Neural cell (in vitro differentiated cells): ENCODE results near the gene N4BP3. TPM values are rescaled to one million over a fixed set of nuclear protein-coding genes. Genes with fewer than 3 reads are reported as not detected.

Source experiments
- H2AFZ ChIP-seq: fragments of 200-600, 300-800 bp; sonication (generic), shearing (Covaris generic); 2 replicates; pipeline ENCODE4 v1.6.0; 2014; ENCODE audit warnings: low read depth, mild to moderate bottlenecking, antibody characterized with exemption, low read length, moderate library complexity
- H3F3A ChIP-seq: fragments of 200-600 bp; shearing (Covaris generic); 2 replicates; pipeline ENCODE4 v1.6.1; 2016; ENCODE audit warnings: mild to moderate bottlenecking, moderate library complexity, mixed read lengths, antibody characterized with exemption, low read length; ENCODE audit not compliant: insufficient read depth, poor library complexity, severe bottlenecking
- H3K27ac ChIP-seq: fragments of 200-600, 300-800 bp; sonication (generic), shearing (Covaris generic); 2 replicates; pipeline ENCODE4 v1.5.1; 2014; ENCODE audit warnings: mild to moderate bottlenecking, low read length, moderate library complexity
- H3K27me3 ChIP-seq: fragments of 300-800, 200-600 bp; sonication (generic), shearing (Covaris generic); 2 replicates; pipeline ENCODE4 v1.6.0; 2014; ENCODE audit warnings: mild to moderate bottlenecking, low read depth, low read length, moderate library complexity; ENCODE audit not compliant: insufficient read depth
- H3K36me3 ChIP-seq: fragments of 300-800, 200-600 bp; sonication (generic), shearing (Covaris generic); 2 replicates; pipeline ENCODE4 v1.5.1; 2014; ENCODE audit warnings: mild to moderate bottlenecking, antibody characterized with exemption, low read length, moderate library complexity; ENCODE audit not compliant: insufficient read depth
- H3K4me2 ChIP-seq: fragments of 300-800, 200-600 bp; sonication (generic), shearing (Covaris generic); 2 replicates; pipeline ENCODE4 v1.6.0; 2014; ENCODE audit warnings: mild to moderate bottlenecking, low read length
- H3K4me3 ChIP-seq: fragments of 300-800, 200-600 bp; sonication (generic), shearing (Covaris generic); 2 replicates; pipeline ENCODE4 v1.5.1; 2014; ENCODE audit warnings: mild to moderate bottlenecking, low read length, moderate library complexity
- H3K79me2 ChIP-seq: fragments of 200-600 bp; shearing (Covaris generic); replicated peaks from 2 replicates; pipeline ENCODE4 v1.6.0; 2014; ENCODE audit warnings: mild to moderate bottlenecking, low read length, moderate library complexity; ENCODE audit not compliant: insufficient read depth
- H3K9ac ChIP-seq: fragments of 300-800, 200-600 bp; sonication (generic), shearing (Covaris generic); 2 replicates; pipeline ENCODE4 v1.6.1; 2016; ENCODE audit warnings: mild to moderate bottlenecking, low read length, mixed read lengths
- H3K9me2 ChIP-seq: fragments of 200-600 bp; shearing (Covaris generic); 2 replicates; pipeline ENCODE4 v1.6.1; 2016; ENCODE audit warnings: mild to moderate bottlenecking, low read length, mixed read lengths; ENCODE audit not compliant: insufficient read depth
- H3K9me3 ChIP-seq: fragments of 200-600, 300-800 bp; sonication (generic), shearing (Covaris generic); 2 replicates; pipeline ENCODE4 v1.6.1; 2016; ENCODE audit warnings: mild to moderate bottlenecking, mixed run types, low read length, moderate library complexity, mixed read lengths
- H4K20me1 ChIP-seq: fragments of 200-600 bp; shearing (Covaris generic); 2 replicates; pipeline ENCODE4 v1.6.1; 2016; ENCODE audit warnings: mild to moderate bottlenecking, mixed run types; ENCODE audit not compliant: insufficient read depth
- EP300 ChIP-seq: fragments of 450-650 bp; conservative IDR thresholded peaks from 2 replicates; pipeline ENCODE4 v1.6.1; 2014; ENCODE audit warnings: antibody characterized with exemption, mild to moderate bottlenecking, moderate library complexity; ENCODE audit not compliant: poor library complexity, severe bottlenecking
- EZH2 ChIP-seq: fragments of 200-600, 300-800 bp; shearing (Covaris generic), sonication (generic); IDR thresholded peaks from 2 replicates; pipeline ENCODE4 v1.6.1; 2014; ENCODE audit warnings: antibody characterized with exemption, low read length, borderline replicate concordance, mild to moderate bottlenecking; ENCODE audit not compliant: insufficient read depth, poor library complexity, severe bottlenecking
- MXI1 ChIP-seq: fragments of 450-650 bp; conservative IDR thresholded peaks from 2 replicates; pipeline ENCODE4 v1.6.1; 2014; ENCODE audit warnings: antibody characterized with exemption, mild to moderate bottlenecking; ENCODE audit not compliant: poor library complexity, severe bottlenecking
- POLR2AphosphoS5 ChIP-seq: IDR thresholded peaks from 2 replicates; pipeline ENCODE4 v1.6.1; 2012
- RAD21 ChIP-seq: fragments of 450-650 bp; conservative IDR thresholded peaks from 2 replicates; pipeline ENCODE4 v1.6.1; 2014; ENCODE audit warnings: antibody characterized with exemption, mild to moderate bottlenecking, moderate library complexity
- SMC3 ChIP-seq: fragments of 450-650 bp; conservative IDR thresholded peaks from 2 replicates; pipeline ENCODE4 v1.6.1; 2014; ENCODE audit warnings: antibody characterized with exemption, mild to moderate bottlenecking, moderate library complexity; ENCODE audit not compliant: poor library complexity
- TAF1 ChIP-seq: IDR thresholded peaks from 2 replicates; pipeline ENCODE4 v1.6.1; 2012; ENCODE audit warnings: low read depth
- polyA plus RNA-seq: library from polyadenylated mRNA; depleted of rRNA; stranded (reverse); fragments of >200 nt; gene quantifications from 2 replicates; pipeline ENCODE4 v1.2.3, GENCODE V29; 2014
- TF ChIP-seq, protein P1 (sequence below): IDR thresholded peaks from 2 replicates; pipeline ENCODE4 v1.6.1; 2012; ENCODE audit warnings: borderline replicate concordance
- TF ChIP-seq, protein P2 (sequence below): fragments of 450-650 bp; IDR thresholded peaks from 2 replicates; pipeline ENCODE4 v1.5.1; 2014; ENCODE audit warnings: antibody characterized with exemption, mild to moderate bottlenecking, moderate library complexity; ENCODE audit not compliant: poor library complexity, severe bottlenecking

Gene N4BP3
- polyA plus RNA-seq, 1 donor from 2014 or later, result 4.6 TPM

DNA sequence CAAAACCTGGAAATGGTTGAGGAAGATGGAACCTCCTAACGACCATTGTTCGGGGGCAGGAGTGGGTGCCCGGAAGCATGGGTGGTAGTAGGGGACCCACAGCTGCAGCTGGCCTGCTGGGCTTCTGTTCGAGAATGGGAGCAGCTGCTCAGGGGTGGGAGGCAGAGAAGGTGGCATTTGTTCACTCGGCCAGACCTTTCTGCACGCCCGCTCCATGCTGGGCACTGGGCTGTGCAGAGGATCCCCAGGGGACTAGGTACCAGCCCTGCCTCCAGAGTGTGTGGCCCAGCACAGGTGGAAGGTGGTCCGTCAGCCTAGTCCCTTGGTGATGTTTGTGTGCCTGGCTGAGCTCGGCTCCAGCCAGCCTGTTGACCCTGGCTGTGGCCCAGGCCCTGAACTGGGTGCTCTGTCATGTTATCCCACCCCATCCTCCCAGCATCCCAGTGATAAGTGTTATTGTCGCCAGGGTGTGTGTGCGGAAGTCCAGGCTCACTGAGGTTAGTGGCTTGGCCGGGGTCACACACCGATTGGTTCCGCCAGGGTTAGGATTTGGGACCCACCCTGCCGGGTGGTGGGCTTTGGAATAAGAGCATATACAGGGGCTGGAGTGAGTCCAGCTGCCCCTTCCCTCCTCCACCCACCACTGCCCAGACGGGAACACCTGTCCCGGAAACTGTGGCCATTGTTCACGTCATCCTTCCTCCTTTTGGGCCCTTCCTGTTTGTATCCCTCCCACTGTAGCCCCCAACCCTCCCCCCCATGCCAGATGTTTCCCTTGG is 4.8 kb downstream of the N4BP3 start:
- Histone ChIP-seq H3K36me3 (no peaks in the 10 kb centered on the region), H3K27ac (no peak overlapping the region), H3K9me2 (no peaks in the 10 kb centered on the region), H3K9me3 (no peaks in the 10 kb centered on the region), H3K79me2 (no peaks in the 10 kb centered on the region), H3F3A (no peaks in the 10 kb centered on the region), H3K27me3 (no peaks in the 10 kb centered on the region), H3K9ac (no peak overlapping the region), H3K4me3 (no peak overlapping the region), H3K4me2 (no peak overlapping the region), H2AFZ (no peak overlapping the region), H4K20me1 (no peaks in the 10 kb centered on the region)
- TF ChIP-seq, protein P1, sequence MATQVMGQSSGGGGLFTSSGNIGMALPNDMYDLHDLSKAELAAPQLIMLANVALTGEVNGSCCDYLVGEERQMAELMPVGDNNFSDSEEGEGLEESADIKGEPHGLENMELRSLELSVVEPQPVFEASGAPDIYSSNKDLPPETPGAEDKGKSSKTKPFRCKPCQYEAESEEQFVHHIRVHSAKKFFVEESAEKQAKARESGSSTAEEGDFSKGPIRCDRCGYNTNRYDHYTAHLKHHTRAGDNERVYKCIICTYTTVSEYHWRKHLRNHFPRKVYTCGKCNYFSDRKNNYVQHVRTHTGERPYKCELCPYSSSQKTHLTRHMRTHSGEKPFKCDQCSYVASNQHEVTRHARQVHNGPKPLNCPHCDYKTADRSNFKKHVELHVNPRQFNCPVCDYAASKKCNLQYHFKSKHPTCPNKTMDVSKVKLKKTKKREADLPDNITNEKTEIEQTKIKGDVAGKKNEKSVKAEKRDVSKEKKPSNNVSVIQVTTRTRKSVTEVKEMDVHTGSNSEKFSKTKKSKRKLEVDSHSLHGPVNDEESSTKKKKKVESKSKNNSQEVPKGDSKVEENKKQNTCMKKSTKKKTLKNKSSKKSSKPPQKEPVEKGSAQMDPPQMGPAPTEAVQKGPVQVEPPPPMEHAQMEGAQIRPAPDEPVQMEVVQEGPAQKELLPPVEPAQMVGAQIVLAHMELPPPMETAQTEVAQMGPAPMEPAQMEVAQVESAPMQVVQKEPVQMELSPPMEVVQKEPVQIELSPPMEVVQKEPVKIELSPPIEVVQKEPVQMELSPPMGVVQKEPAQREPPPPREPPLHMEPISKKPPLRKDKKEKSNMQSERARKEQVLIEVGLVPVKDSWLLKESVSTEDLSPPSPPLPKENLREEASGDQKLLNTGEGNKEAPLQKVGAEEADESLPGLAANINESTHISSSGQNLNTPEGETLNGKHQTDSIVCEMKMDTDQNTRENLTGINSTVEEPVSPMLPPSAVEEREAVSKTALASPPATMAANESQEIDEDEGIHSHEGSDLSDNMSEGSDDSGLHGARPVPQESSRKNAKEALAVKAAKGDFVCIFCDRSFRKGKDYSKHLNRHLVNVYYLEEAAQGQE, result no peak
- TF ChIP-seq POLR2AphosphoS5 (no peak), EP300 (no peak), EZH2 (no peak), TAF1 (no peak), MXI1 (no peak), SMC3 (no peak), RAD21 (no peak)
- TF ChIP-seq, protein P2, sequence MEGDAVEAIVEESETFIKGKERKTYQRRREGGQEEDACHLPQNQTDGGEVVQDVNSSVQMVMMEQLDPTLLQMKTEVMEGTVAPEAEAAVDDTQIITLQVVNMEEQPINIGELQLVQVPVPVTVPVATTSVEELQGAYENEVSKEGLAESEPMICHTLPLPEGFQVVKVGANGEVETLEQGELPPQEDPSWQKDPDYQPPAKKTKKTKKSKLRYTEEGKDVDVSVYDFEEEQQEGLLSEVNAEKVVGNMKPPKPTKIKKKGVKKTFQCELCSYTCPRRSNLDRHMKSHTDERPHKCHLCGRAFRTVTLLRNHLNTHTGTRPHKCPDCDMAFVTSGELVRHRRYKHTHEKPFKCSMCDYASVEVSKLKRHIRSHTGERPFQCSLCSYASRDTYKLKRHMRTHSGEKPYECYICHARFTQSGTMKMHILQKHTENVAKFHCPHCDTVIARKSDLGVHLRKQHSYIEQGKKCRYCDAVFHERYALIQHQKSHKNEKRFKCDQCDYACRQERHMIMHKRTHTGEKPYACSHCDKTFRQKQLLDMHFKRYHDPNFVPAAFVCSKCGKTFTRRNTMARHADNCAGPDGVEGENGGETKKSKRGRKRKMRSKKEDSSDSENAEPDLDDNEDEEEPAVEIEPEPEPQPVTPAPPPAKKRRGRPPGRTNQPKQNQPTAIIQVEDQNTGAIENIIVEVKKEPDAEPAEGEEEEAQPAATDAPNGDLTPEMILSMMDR, result no peak

DNA sequence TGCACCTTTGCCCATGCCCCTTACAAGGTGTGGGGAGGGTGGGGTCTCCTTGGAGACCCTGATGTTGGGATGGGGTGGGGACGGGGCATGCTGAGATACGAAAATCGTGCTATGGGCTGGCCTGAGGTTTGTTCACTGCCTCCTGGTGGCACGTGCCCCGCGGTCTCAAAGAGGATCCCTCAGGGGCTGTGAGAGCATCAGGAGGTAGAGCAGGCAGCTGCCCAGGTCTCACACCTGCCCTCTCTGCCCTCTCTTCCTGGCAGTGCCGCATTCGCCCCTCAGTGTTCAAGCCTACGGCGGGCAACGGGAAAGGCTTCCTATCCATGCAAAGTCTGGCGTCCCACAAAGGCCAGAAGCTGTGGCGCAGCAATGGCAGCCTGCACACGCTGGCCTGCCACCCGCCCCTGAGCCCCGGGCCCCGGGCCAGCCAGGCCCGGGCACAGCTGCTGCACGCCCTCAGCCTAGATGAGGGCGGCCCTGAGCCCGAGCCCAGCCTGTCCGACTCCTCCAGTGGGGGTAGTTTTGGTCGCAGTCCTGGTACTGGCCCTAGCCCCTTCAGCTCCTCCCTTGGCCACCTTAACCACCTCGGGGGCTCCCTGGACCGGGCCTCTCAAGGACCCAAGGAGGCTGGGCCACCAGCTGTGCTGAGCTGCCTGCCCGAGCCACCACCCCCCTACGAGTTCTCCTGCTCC is 6.7 kb downstream of the N4BP3 start:
- no peaks in the 10 kb centered on the region for H3K9me2 ChIP-seq
- no peaks in the 10 kb centered on the region for H3K36me3 ChIP-seq
- no peak overlapping the region for H2AFZ ChIP-seq
- H3K9me3 ChIP-seq, result no peaks in the 10 kb centered on the region
- H3K4me3 ChIP-seq, result no peak overlapping the region
- H3K79me2 ChIP-seq, result no peaks in the 10 kb centered on the region
- no peak for TF ChIP-seq MXI1
- TF ChIP-seq, protein P1, result no peak
- no peak for TF ChIP-seq RAD21
- no peak for TF ChIP-seq EZH2
- TF ChIP-seq SMC3, result no peak
- no peak for TF ChIP-seq POLR2AphosphoS5
- H3K4me2 ChIP-seq, result no peak overlapping the region
- H3K27ac ChIP-seq, result no peak overlapping the region
- no peak overlapping the region for H3K9ac ChIP-seq
- no peaks in the 10 kb centered on the region for H4K20me1 ChIP-seq
- H3K27me3 ChIP-seq, result no peaks in the 10 kb centered on the region
- no peaks in the 10 kb centered on the region for H3F3A ChIP-seq
